GM12865 (cell line): Measurements from ENCODE around the gene FRRS1.

Experiments used
- DNase-seq: peaks from one replicate; pipeline ENCODE4 v3.0.0; 2010; ENCODE audit warnings: low read depth
- H3K4me3 ChIP-seq: 2 replicates; pipeline ENCODE4 v1.5.1; 2011; ENCODE audit warnings: mild to moderate bottlenecking, low read depth, low read length, control low read depth
- CTCF ChIP-seq: IDR thresholded peaks from 2 replicates; pipeline ENCODE4 v1.5.1; 2011; ENCODE audit warnings: low read length, control low read depth, low read depth, inconsistent platforms; ENCODE audit not compliant: insufficient read depth; ENCODE audit errors: missing control alignments

The FRRS1 gene

GRCh38 chr1:99766378-99766800, at the start of gene FRRS1:
Gene FRRS1, minus strand, starts transcription at chr1:99766635. Its CDS starts 17,867 bp downstream, at chr1:99748768.
- H3K4me3 ChIP-seq = peak within 1 kb of the TSS; percentile 63
- TF ChIP-seq CTCF = no peak
- DNase-seq = peak; percentile 92

- no peak for DNase-seq
- no peak for TF ChIP-seq CTCF
- H3K4me3 ChIP-seq = no peak overlapping the region
These were observed 48.0 kb upstream of the FRRS1 start for GRCh38 chr1:99814373-99814900.

GRCh38 chr1:99811747-99812146, 45.3 kb upstream of the FRRS1 start:
- TF ChIP-seq CTCF = no peak
- no peak for DNase-seq
- no peak overlapping the region for H3K4me3 ChIP-seq

GRCh38 chr1:99811075-99811474, 44.6 kb upstream of the FRRS1 start:
- DNase-seq = no peak
- TF ChIP-seq CTCF = no peak
- H3K4me3 ChIP-seq = no peak overlapping the region

GRCh38 chr1:99808391-99809115, 42.1 kb upstream of the FRRS1 start:
- no peak overlapping the region for H3K4me3 ChIP-seq
- peak; percentile 84 for DNase-seq
- peak; percentile 34 for TF ChIP-seq CTCF

- H3K4me3 ChIP-seq = no peak overlapping the region
- no peak for DNase-seq
- no peak for TF ChIP-seq CTCF
These were observed 40.4 kb upstream of the FRRS1 start for GRCh38 chr1:99806882-99807281.
